ENCODE results near the gene UBLCP1. TPM values are rescaled to one million over a fixed set of nuclear protein-coding genes. Genes with fewer than 3 reads are reported as not detected.
A peak's percentile ranks its signal among the peaks of the same experiment; 100 is the strongest.

The UBLCP1 gene
- total and polyA plus RNA-seq, 2 of the 13 experiments (the other 11 are each of a cell fraction or from before 2014, with no cell fraction given) = 6.5 to 12.6 TPM

DNA sequence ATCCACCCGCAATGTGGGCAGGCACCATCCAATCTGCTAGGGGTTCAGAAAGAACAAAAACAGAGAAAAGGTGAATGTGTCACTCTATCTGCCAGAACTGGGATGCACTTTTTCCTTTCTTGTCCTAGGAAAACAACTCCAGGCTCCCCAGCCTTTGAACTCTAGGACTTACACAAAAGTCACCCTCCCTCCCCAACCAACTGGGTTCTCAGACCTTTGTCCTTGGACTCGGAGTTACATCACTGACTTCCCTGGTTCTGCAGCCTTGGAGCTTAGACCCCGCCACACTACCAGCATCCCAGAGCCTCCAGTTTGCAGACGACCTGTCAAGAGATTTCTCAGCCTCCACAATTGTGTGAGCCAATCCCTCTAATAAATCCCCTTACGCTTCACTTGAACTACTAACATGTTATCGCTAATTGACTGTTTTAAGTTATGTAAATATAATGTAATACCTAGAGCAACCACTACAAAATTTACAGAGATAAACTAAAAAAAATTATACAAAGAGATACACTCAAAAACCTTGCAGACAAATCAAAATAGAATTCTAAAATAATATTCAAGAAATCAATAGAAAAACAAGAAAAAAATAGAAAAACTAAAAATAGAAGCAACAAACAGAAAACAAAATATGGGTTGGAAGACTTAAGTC, 5.3 kb upstream of the UBLCP1 start (continued):
- TF ChIP-seq, protein P1, sequence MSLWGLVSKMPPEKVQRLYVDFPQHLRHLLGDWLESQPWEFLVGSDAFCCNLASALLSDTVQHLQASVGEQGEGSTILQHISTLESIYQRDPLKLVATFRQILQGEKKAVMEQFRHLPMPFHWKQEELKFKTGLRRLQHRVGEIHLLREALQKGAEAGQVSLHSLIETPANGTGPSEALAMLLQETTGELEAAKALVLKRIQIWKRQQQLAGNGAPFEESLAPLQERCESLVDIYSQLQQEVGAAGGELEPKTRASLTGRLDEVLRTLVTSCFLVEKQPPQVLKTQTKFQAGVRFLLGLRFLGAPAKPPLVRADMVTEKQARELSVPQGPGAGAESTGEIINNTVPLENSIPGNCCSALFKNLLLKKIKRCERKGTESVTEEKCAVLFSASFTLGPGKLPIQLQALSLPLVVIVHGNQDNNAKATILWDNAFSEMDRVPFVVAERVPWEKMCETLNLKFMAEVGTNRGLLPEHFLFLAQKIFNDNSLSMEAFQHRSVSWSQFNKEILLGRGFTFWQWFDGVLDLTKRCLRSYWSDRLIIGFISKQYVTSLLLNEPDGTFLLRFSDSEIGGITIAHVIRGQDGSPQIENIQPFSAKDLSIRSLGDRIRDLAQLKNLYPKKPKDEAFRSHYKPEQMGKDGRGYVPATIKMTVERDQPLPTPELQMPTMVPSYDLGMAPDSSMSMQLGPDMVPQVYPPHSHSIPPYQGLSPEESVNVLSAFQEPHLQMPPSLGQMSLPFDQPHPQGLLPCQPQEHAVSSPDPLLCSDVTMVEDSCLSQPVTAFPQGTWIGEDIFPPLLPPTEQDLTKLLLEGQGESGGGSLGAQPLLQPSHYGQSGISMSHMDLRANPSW (CRISPR knock-in tag; IDR thresholded peaks at IDR 0.05; ENCODE audit: borderline replicate concordance) = no peak
- TF ChIP-seq GFI1 (CRISPR knock-in tag; IDR thresholded peaks at IDR 0.05; ENCODE audit: borderline replicate concordance) (no peak), JUNB (CRISPR knock-in tag; IDR thresholded peaks at IDR 0.05; ENCODE audit: borderline replicate concordance) (no peak), ZNF337 (CRISPR knock-in tag; IDR thresholded peaks at IDR 0.05; ENCODE audit: borderline replicate concordance, low read depth) (no peak), GABPB1 (CRISPR knock-in tag; IDR thresholded peaks at IDR 0.05) (peak; percentile 22; the same call in 1 of the 2 replicates), ZNF160 (CRISPR knock-in tag; IDR thresholded peaks at IDR 0.05) (no peak), DMAP1 (CRISPR knock-in tag; IDR thresholded peaks at IDR 0.05) (no peak), ZNF629 (CRISPR knock-in tag; conservative IDR thresholded peaks at IDR 0.05) (no peak), ZBTB7A (CRISPR knock-in tag; IDR thresholded peaks at IDR 0.05) (no peak), ZNF780A (CRISPR knock-in tag; IDR thresholded peaks at IDR 0.05) (no peak), MED13 (CRISPR knock-in tag; IDR thresholded peaks at IDR 0.05) (no peak), ZFP90 (CRISPR knock-in tag; IDR thresholded peaks at IDR 0.05; ENCODE audit: borderline replicate concordance) (no peak), ZNF205 (CRISPR knock-in tag; IDR thresholded peaks at IDR 0.05) (no peak), ZNF20 (CRISPR knock-in tag; IDR thresholded peaks at IDR 0.05) (no peak), ZSCAN12 (CRISPR knock-in tag; IDR thresholded peaks at IDR 0.05) (no peak)
- TF ChIP-seq, protein P2, sequence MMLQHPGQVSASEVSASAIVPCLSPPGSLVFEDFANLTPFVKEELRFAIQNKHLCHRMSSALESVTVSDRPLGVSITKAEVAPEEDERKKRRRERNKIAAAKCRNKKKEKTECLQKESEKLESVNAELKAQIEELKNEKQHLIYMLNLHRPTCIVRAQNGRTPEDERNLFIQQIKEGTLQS (CRISPR knock-in tag; IDR thresholded peaks at IDR 0.05) = 0 out of 2 replicates have a peak, but pooled peaks have one; percentile 31
- TF ChIP-seq, protein P3, sequence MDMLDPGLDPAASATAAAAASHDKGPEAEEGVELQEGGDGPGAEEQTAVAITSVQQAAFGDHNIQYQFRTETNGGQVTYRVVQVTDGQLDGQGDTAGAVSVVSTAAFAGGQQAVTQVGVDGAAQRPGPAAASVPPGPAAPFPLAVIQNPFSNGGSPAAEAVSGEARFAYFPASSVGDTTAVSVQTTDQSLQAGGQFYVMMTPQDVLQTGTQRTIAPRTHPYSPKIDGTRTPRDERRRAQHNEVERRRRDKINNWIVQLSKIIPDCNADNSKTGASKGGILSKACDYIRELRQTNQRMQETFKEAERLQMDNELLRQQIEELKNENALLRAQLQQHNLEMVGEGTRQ (IDR thresholded peaks at IDR 0.05; ENCODE audit: low read depth, low read length) = no peak
- TF ChIP-seq, protein P3 (CRISPR knock-in tag; IDR thresholded peaks at IDR 0.05; ENCODE audit: borderline replicate concordance) = no peak
- TF ChIP-seq, protein P4, sequence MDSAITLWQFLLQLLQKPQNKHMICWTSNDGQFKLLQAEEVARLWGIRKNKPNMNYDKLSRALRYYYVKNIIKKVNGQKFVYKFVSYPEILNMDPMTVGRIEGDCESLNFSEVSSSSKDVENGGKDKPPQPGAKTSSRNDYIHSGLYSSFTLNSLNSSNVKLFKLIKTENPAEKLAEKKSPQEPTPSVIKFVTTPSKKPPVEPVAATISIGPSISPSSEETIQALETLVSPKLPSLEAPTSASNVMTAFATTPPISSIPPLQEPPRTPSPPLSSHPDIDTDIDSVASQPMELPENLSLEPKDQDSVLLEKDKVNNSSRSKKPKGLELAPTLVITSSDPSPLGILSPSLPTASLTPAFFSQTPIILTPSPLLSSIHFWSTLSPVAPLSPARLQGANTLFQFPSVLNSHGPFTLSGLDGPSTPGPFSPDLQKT (CRISPR knock-in tag; IDR thresholded peaks at IDR 0.05; ENCODE audit: borderline replicate concordance) = no peak
- TF ChIP-seq, protein P5, sequence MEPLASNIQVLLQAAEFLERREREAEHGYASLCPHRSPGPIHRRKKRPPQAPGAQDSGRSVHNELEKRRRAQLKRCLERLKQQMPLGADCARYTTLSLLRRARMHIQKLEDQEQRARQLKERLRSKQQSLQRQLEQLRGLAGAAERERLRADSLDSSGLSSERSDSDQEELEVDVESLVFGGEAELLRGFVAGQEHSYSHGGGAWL (CRISPR knock-in tag; IDR thresholded peaks at IDR 0.05) = no peak
- TF ChIP-seq, protein P6, sequence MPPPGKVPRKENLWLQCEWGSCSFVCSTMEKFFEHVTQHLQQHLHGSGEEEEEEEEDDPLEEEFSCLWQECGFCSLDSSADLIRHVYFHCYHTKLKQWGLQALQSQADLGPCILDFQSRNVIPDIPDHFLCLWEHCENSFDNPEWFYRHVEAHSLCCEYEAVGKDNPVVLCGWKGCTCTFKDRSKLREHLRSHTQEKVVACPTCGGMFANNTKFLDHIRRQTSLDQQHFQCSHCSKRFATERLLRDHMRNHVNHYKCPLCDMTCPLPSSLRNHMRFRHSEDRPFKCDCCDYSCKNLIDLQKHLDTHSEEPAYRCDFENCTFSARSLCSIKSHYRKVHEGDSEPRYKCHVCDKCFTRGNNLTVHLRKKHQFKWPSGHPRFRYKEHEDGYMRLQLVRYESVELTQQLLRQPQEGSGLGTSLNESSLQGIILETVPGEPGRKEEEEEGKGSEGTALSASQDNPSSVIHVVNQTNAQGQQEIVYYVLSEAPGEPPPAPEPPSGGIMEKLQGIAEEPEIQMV (CRISPR knock-in tag; IDR thresholded peaks at IDR 0.05; ENCODE audit: low read depth) = no peak
